PFSK-1 (cell line): ENCODE results near the gene NUP188.

ENCODE experiments used
- POLR2AphosphoS5 ChIP-seq: IDR thresholded peaks from 2 replicates; pipeline ENCODE4 v1.6.1; 2012; ENCODE audit warnings: low read depth, mild to moderate bottlenecking, control low read depth, low read length, moderate library complexity
- REST ChIP-seq, 2 experiments: IDR thresholded peaks; 2 replicates each; pipeline versions ENCODE4 v1.6.1 to v1.8.0; 2011 to 2012; ENCODE audit warnings: low read depth in 2 of 2, low read length in 2 of 2, control low read depth in 1 of 2, inconsistent platforms in 1 of 2, mild to moderate bottlenecking in 1 of 2, moderate library complexity in 1 of 2; ENCODE audit not compliant: insufficient read depth in 1 of 2
- SIN3A ChIP-seq: IDR thresholded peaks from 2 replicates; pipeline ENCODE4 v1.6.1; 2012; ENCODE audit warnings: mild to moderate bottlenecking, low read length, moderate library complexity, borderline replicate concordance; ENCODE audit not compliant: insufficient read depth
- TAF1 ChIP-seq: IDR thresholded peaks from 2 replicates; pipeline ENCODE4 v1.6.1; 2012; ENCODE audit warnings: low read length, control low read depth, borderline replicate concordance; ENCODE audit not compliant: insufficient read depth

GRCh38 chr9:128969491-128969890 is 22.0 kb downstream of the NUP188 start:
- TF ChIP-seq SIN3A, result no peak
- TF ChIP-seq TAF1, result no peak
- no peak for TF ChIP-seq REST (IDR thresholded peaks at IDR 0.05; ENCODE audit: insufficient read depth in 1 of 2, low read depth in 2 of 2, low read length in 2 of 2)
- TF ChIP-seq POLR2AphosphoS5, result no peak
